HEK293 (cell line): ENCODE measurements around the gene CNOT8.

ENCODE experiments used
- ZNF274 ChIP-seq, 2 experiments: fragments of 200-500 bp in 1 of 2; fragments of 450-650 bp in 1 of 2; sonication (Bioruptor generic) in 1 of 2; formaldehyde crosslinking in 1 of 2; IDR thresholded peaks; 2 replicates each; pipeline versions ENCODE4 v1.5.1 to v1.6.1; 2014 to 2016; ENCODE audit warnings: borderline replicate concordance in 1 of 2, inconsistent platforms in 1 of 2, low read length in 1 of 2, missing biosample characterization in 1 of 2, missing genetic modification characterization in 1 of 2
- ZNF311 ChIP-seq: fragments of 450-650 bp; formaldehyde crosslinking; IDR thresholded peaks from 2 replicates; pipeline ENCODE4 v1.5.1; 2017; ENCODE audit warnings: missing biosample characterization, missing genetic modification characterization, borderline replicate concordance

- TF ChIP-seq ZNF274 (IDR thresholded peaks at IDR 0.05; ENCODE audit: low read length) (no peak), ZNF274 (tag by site-specific recombination; IDR thresholded peaks at IDR 0.05; ENCODE audit: borderline replicate concordance) (no peak), ZNF311 (no peak)
Measured at GRCh38 chr5:154850255-154851062, 8.0 kb upstream of the CNOT8 start, which contains the start of gene FAXDC2.
